GM13976 (cell line): ENCODE results near the gene TBCEL.

Source experiments
- DNase-seq: peaks from one replicate; pipeline ENCODE4 v3.0.0; 2012; ENCODE audit warnings: low spot score
- in situ Hi-C: fragments of 300-500 bp; cut with MboI; formaldehyde crosslinking; loops from one replicate; pipeline ENCODE4 v1.12.0; 2022; ENCODE audit warnings: low sequenced_read_pairs, mixed read lengths, inconsistent platforms; ENCODE audit not compliant: unreplicated experiment
- TF ChIP-seq, protein P1 (sequence below): IDR thresholded peaks from 2 replicates; pipeline ENCODE4 v1.5.1; 2012; ENCODE audit warnings: borderline replicate concordance, mild to moderate bottlenecking; ENCODE audit not compliant: insufficient read depth; ENCODE audit errors: extremely low read depth, missing control alignments, control extremely low read depth

Gene TBCEL

DNA sequence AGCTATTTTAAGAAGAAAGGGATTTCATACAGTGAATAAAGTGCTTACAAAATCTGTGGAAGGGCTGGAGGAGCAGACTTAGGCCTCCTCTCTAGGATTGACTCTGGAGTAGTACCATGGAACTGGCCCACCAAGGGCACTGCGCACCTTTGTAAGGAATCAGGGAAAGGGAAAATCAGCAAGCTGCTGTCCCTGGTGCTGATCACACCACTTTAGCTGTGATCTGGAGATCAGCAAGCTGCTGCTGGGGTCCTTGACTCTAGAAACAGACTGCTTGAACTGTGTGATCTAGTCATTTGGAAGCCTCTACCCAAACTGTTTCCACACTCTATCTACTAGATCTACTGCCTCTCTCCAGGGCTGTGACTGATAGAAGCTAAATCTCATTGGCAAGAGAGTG lies 58.8 kb downstream of the TBCEL start:
- in situ Hi-C loops, result no loop called here
- TF ChIP-seq, protein P1, sequence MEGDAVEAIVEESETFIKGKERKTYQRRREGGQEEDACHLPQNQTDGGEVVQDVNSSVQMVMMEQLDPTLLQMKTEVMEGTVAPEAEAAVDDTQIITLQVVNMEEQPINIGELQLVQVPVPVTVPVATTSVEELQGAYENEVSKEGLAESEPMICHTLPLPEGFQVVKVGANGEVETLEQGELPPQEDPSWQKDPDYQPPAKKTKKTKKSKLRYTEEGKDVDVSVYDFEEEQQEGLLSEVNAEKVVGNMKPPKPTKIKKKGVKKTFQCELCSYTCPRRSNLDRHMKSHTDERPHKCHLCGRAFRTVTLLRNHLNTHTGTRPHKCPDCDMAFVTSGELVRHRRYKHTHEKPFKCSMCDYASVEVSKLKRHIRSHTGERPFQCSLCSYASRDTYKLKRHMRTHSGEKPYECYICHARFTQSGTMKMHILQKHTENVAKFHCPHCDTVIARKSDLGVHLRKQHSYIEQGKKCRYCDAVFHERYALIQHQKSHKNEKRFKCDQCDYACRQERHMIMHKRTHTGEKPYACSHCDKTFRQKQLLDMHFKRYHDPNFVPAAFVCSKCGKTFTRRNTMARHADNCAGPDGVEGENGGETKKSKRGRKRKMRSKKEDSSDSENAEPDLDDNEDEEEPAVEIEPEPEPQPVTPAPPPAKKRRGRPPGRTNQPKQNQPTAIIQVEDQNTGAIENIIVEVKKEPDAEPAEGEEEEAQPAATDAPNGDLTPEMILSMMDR, result no peak
- no peak for DNase-seq

DNA sequence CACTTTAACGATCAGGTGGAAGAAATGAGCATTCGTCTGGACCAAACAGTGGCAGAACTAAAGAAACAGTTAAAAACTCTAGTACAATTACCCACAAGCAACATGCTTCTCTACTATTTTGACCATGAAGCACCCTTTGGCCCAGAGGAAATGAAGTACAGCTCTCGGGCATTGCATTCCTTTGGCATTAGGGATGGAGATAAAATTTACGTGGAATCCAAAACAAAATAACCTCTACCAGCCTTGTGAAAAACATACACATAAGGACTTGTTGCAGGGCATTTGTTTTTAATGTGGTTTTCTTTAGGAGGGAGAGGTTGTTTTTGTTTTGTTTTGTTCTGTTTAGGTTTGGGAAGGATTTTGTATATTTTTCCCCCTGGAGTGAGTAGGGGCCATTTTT lies 63.0 kb downstream of the TBCEL start:
- in situ Hi-C loops, result no loop called here
- TF ChIP-seq, protein P1, result no peak
- DNase-seq, result no peak

DNA sequence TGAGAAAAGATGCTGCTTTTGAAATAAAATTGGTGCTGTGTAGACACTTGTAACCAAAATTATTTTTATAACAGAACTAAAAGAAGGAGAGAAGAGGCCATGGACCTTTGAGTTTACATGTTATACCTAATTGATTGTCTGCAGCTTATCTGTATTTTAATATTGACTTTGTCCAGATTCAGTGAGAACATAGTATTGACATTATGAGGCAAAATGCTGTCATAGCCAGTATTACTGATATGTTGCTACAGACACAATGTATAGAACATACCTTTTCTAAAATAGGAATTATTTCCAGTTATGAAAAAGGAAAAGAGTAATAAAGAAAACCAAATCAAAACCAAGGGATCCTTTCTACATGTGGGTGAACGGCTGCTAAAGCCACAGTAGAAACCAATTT lies 65.7 kb downstream of the TBCEL start:
- in situ Hi-C loops, result no loop called here
- no peak for DNase-seq
- TF ChIP-seq, protein P1, result no peak

DNA sequence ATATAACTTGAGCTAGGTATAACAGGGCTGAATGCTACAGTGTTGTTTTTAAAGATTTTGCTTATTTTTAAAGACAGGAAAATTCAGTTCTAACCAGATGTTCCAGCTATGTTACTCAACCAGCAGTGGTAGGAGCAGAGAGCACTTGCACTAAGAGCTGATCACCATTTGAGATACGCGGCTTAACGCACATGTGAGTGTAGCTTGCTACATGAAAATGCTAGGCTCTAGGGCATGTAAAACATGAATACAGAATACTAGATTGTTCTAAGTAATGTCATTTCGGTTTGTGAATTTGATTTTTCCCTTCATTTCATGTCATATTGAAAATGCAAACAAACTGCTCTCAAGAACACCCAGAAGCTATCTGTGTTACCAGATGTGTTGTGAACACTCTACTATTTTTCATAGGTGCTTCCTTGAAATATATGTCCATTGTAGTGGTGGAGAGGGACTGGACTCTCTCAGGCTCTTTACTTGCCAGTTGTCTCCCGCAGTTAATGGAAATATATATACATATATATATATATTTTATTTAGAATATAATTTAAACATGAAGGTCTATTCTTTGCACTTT lies 66.3 kb downstream of the TBCEL start:
- DNase-seq, result no peak
- TF ChIP-seq, protein P1, result no peak
- in situ Hi-C loops, result no loop called here

DNA sequence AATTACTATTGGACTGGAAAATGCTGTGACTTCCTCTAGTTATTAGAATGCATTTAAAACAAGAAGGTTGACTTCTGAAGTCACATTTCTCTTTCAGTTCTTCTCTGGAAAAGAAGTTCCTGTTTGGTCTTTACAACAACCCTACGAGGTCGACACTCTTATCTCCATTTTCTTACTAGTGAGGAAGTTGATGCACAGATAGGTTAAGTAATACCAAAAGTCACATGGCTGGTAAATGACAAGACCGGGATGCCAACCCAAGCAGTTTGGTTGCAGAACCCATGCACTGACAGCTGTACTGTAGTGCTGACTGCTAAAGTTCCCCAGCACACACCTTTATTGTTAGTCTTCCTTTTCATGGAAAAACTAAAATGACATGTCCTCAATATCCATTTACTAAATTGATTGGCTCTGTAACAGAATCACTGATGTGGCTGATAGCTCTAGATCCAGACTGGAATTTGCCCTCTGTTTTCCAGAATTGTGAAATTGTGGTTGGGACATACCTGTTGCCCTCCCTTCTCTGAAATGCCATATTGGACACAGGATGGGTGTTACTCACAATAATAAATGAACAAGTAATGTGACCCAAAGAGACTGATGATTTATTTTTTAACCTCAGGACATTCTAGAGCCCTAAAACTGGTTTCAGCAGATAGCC lies 67.7 kb downstream of the TBCEL start:
- no peak for DNase-seq
- TF ChIP-seq, protein P1, result no peak
- in situ Hi-C loops, result no loop called here

DNA sequence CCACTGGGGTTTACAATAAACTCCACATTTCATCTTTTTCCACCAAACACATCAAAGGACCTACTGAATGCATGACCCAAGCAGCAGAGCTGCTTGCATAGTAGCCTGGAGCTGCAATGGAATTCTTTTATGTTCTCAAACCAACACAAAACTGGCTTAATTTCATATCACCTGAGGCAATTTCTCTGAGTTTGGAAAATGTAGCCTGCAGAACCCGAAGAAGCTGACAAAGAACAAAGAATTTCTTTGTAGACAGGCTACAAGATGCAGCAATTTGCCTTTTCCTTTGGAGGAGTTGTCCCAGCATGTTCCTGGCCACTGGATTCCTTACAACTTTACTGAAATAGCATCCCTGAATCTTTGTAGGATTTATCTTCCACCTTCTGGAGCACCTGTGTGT lies 71.7 kb downstream of the TBCEL start:
- in situ Hi-C loops, result no loop called here
- TF ChIP-seq, protein P1, result no peak

More for the DNA sequence above, 71.7 kb downstream of the TBCEL start:
- no peak for DNase-seq
